ENCODE measurements around the gene GSTO2. TPM values are rescaled to one million over a fixed set of nuclear protein-coding genes. Genes with fewer than 3 reads are reported as not detected.

Gene GSTO2
- total RNA-seq, 1 experiment from 2014 or later = 25.7 TPM

DNA sequence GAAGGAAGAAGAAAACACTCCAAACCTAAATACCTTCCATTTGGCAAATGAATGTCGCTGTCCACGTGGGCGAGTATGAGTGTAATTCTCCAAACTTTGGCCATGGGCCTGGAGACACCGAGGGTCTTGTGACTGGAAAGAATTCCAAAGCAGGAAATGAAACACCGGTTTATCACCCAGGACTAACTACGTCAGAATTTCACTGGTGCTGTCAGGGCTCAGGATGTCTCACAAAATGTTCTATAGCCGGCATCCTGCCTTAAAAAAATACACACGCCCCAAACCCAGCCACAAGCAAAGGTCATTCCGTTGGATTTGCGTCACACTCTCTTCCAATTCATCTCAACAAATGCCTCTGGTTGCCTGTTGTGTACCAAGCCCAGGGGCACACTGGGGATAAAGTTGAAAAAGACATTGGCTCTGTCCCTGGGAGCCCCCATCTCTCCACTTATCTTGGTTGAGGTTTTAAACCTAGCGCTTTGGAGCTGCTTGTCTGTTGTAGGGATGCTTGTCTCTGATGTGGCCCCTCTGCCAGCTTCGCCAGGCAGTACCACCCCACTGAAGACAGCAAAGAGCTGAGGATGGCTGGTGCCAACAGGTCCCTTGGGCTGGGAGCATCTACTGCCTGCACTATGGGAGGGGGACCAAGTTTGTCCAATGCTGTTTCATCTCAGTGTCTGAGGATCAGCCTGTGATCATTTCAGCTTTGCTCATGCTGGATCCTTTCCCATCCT, 31.2 kb downstream of the GSTO2 start:
- BruUV-seq (replicated peaks) = no TSS peak
- Mint-ChIP-seq H3K27me3 (ENCODE audit: unreplicated experiment) (no peaks in the 10 kb centered on the region), H3K9me3 (ENCODE audit: low read depth, unreplicated experiment) (peaks cover 5% of the 10 kb centered on the region), H3K4me1 (ENCODE audit: low read depth, unreplicated experiment) (no peaks in the 10 kb centered on the region), H3K27ac (ENCODE audit: unreplicated experiment) (no peak overlapping the region), H3K36me3 (ENCODE audit: insufficient read depth, unreplicated experiment) (no peaks in the 10 kb centered on the region), H3K4me3 (ENCODE audit: low read depth, unreplicated experiment) (no peak overlapping the region)
- no peak for DNase-seq
- CTCF ChIA-PET = no interaction called here
- intact Hi-C loops (cut with micrococcal nuclease; ENCODE audit: unreplicated experiment) = no loop called here
- no peak for TF ChIP-seq CTCF (IDR thresholded peaks at IDR 0.05; ENCODE audit: unreplicated experiment)

DNA sequence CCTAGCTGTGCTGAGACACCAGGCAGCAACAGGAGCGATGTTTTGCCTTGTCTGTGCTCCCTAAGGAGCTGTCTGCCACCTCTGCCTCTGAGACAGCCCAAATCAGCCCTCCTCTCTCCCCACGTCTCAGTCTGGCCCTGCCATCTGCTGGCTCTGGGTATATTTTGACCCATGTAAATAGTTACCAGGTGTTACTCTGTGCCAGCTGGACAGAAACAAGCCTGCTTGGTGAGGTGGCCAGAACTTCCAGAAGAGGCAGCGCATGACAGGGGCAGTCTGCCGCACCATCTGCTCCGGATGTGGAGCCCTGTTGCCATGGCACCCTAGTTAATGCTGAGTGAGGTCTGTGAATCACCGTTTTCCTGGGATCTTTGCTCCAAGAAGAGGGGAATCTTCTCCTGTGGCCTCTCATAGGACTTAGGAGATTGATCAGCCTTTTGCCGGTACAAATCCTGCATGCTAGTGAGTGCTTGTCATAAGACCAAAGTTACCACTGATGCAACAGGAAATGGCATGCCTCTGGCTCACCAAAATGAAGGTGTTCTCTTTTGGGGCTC, 31.8 kb downstream of the GSTO2 start:
- BruUV-seq (replicated peaks) = no TSS peak
- intact Hi-C loops (cut with micrococcal nuclease; ENCODE audit: unreplicated experiment) = no loop called here

DNA sequence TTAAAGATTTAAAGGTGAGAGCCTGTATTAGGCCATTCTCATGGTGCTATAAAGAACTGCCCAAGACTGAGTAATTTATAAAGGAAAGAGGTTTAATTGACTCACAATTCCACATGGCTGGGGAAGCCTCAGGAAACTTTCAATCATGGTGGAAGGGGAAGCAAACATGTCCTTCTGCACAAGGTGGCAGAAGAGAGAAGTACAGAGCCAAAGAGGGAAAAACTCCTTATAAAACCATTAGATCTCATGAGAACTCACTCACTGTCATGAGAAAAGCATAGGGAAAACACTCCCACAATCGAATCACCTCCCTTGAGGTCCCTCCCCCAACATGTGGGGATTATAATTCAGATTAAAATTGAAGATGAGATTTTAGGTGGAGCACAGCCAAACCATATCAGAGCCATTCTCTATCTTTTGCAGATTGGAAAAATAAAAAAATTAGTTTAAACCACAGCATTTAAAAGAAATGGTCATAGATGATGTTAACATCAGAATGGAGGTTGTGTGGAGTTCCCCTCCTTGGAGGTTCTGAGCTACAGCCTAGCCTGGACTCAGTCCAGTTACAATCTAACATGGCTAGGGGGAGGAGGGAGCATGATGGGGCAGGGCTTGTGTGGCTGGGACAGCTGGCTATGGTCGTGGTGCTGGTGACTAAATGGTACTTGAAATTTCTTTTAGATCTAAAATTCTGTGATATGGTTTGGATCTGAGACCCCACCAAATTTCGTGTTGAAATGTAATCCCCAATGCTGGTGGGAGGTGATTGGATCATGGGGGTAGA, 33.1 kb downstream of the GSTO2 start:
- no peak overlapping the region for H3K27ac Mint-ChIP-seq (ENCODE audit: unreplicated experiment)
- DNase-seq = no peak

More for the DNA sequence above, 31.8 kb downstream of the GSTO2 start:
- Mint-ChIP-seq H3K27ac (ENCODE audit: unreplicated experiment) (no peak overlapping the region), H3K4me1 (ENCODE audit: low read depth, unreplicated experiment) (peaks cover 4% of the 10 kb centered on the region), H3K9me3 (ENCODE audit: low read depth, unreplicated experiment) (peaks cover 5% of the 10 kb centered on the region), H3K4me3 (ENCODE audit: low read depth, unreplicated experiment) (no peak overlapping the region), H3K36me3 (ENCODE audit: insufficient read depth, unreplicated experiment) (peaks cover 5% of the 10 kb centered on the region), H3K27me3 (ENCODE audit: unreplicated experiment) (no peaks in the 10 kb centered on the region)
- TF ChIP-seq CTCF (IDR thresholded peaks at IDR 0.05; ENCODE audit: unreplicated experiment) = no peak
- no peak for DNase-seq
- CTCF ChIA-PET = no interaction called here

More for the DNA sequence above, 33.1 kb downstream of the GSTO2 start:
- Mint-ChIP-seq H3K4me3 (ENCODE audit: low read depth, unreplicated experiment) (no peak overlapping the region), H3K4me1 (ENCODE audit: low read depth, unreplicated experiment) (peaks cover 9% of the 10 kb centered on the region), H3K9me3 (ENCODE audit: low read depth, unreplicated experiment) (peaks cover 5% of the 10 kb centered on the region), H3K27me3 (ENCODE audit: unreplicated experiment) (no peaks in the 10 kb centered on the region), H3K36me3 (ENCODE audit: insufficient read depth, unreplicated experiment) (peaks cover 8% of the 10 kb centered on the region)
- TF ChIP-seq CTCF (IDR thresholded peaks at IDR 0.05; ENCODE audit: unreplicated experiment) = no peak
- CTCF ChIA-PET = no interaction called here
- intact Hi-C loops (cut with micrococcal nuclease; ENCODE audit: unreplicated experiment) = no loop called here
- no TSS peak for BruUV-seq (replicated peaks)
